ENCODE data around the gene ADAMTS5.

The ADAMTS5 gene

DNA sequence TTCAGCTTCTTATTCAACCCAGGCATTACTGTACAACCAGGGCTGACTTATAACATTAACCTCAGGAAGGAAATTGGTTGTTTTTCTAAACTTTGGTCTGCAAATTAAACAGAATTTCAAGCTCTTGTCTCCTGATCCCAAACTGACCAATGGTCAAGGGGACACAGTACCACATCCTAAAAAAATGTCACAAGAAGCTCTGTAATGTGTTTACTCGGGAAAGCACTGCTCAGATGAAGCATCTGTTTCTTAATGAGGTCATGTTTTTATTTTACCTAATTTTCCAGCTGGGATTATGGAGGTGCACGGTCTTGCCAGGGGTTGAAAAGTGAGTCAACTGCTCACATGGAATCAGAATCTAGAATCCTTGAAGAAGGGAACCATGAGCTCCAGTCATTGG is 18.7 kb downstream of the ADAMTS5 start:
- no peak overlapping the region for H4K8ac ChIP-seq (ENCODE audit: low read depth, low read length)
- H3K9ac ChIP-seq (ENCODE audit: low read length): no peak overlapping the region
- no peak overlapping the region for H3K23ac ChIP-seq (ENCODE audit: low read length)
- no peak overlapping the region for H2AFZ ChIP-seq (ENCODE audit: insufficient read depth, low read length, poor library complexity)
- no peaks in the 10 kb centered on the region for H3K79me2 ChIP-seq (ENCODE audit: control insufficient read depth, insufficient read depth, low read length, poor library complexity)
- no peak for DNase-seq
- no peaks in the 10 kb centered on the region for H3K27me3 ChIP-seq (ENCODE audit: insufficient read depth, low read length)
- H3K9me3 ChIP-seq (ENCODE audit: insufficient read depth, low read depth, low read length): no peaks in the 10 kb centered on the region
- no peak overlapping the region for H3K4me3 ChIP-seq (ENCODE audit: low read depth, low read length)
- H2BK12ac ChIP-seq (ENCODE audit: low read length): no peak overlapping the region
- no CpG with 5 or more reads among the region's 2 CpGs for WGBS (ENCODE audit: extremely low coverage, insufficient coverage, insufficient read length)
- no peak overlapping the region for H4K12ac ChIP-seq (ENCODE audit: low read depth, low read length)
- H3K79me1 ChIP-seq (ENCODE audit: low read length): no peaks in the 10 kb centered on the region
- H4K91ac ChIP-seq (ENCODE audit: low read depth, low read length): no peak overlapping the region
- H3K4me2 ChIP-seq (ENCODE audit: low read length): no peak overlapping the region
- H3K18ac ChIP-seq (ENCODE audit: low read length): no peak overlapping the region
- no peak overlapping the region for H3K27ac ChIP-seq (ENCODE audit: low read depth, low read length)
- no peak overlapping the region for H3K14ac ChIP-seq (ENCODE audit: low read length)
- no peaks in the 10 kb centered on the region for H3K36me3 ChIP-seq (ENCODE audit: control insufficient read depth in 1 of 2, insufficient read depth in 2 of 2, low read length in 2 of 2)
- no peak overlapping the region for H2BK120ac ChIP-seq (ENCODE audit: insufficient read depth, low read length, poor library complexity)
- no peak overlapping the region for H2AK5ac ChIP-seq (ENCODE audit: low read length)
- no peak overlapping the region for H3K4ac ChIP-seq (ENCODE audit: low read depth, low read length)
- no peak overlapping the region for H2BK5ac ChIP-seq (ENCODE audit: low read depth, low read length, poor library complexity)
- no peaks in the 10 kb centered on the region for H3K4me1 ChIP-seq (ENCODE audit: control insufficient read depth in 1 of 2, insufficient read depth in 2 of 2, low read length in 2 of 2)

DNA sequence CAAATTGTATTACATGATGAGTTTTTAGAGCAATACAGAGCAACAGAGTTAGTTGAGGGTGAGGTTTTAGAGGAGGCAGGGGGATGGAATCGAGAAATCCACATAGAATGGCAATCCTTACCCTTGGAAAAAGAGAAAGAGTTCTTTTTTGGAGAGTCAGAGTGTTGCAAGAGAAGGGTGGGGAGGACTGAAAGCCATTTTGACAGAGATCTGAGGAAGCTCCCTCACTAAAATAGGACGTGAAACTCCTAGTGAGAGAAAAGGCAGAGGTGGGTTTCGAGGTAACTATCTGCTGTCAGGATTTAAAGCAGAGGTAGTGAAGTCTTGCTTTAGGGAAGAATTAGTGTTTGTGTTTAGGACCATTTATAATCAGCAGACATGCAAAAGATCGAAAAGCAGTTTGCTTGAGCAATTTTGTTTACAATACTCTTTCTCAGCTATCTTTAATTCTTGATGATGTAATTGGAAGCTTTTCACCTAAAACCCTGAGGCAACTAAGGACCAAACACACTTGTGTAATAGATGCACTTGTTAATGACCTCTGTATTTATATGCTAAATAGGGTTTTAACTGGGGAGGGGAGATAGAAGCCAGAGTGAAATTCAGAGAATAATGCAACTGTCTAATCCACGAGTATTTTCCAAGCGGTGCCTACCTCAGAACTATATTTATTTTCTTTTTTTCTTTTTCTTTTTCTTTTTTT is 20.0 kb downstream of the ADAMTS5 start:
- H3K4ac ChIP-seq (ENCODE audit: low read depth, low read length): no peak overlapping the region
- H3K27me3 ChIP-seq (ENCODE audit: insufficient read depth, low read length): no peaks in the 10 kb centered on the region
- H3K23ac ChIP-seq (ENCODE audit: low read length): no peak overlapping the region
- H2AFZ ChIP-seq (ENCODE audit: insufficient read depth, low read length, poor library complexity): no peak overlapping the region
- no peak overlapping the region for H4K12ac ChIP-seq (ENCODE audit: low read depth, low read length)
- no peaks in the 10 kb centered on the region for H3K4me1 ChIP-seq (ENCODE audit: control insufficient read depth in 1 of 2, insufficient read depth in 2 of 2, low read length in 2 of 2)
- DNase-seq: peak in 1 of 2 donors; percentile 3
- H3K9ac ChIP-seq (ENCODE audit: low read length): no peak overlapping the region
- H3K36me3 ChIP-seq (ENCODE audit: control insufficient read depth in 1 of 2, insufficient read depth in 2 of 2, low read length in 2 of 2): no peaks in the 10 kb centered on the region
- no peaks in the 10 kb centered on the region for H3K79me1 ChIP-seq (ENCODE audit: low read length)
- H3K4me3 ChIP-seq (ENCODE audit: low read depth, low read length): no peak overlapping the region
- no peak overlapping the region for H4K8ac ChIP-seq (ENCODE audit: low read depth, low read length)
- H3K79me2 ChIP-seq (ENCODE audit: control insufficient read depth, insufficient read depth, low read length, poor library complexity): no peaks in the 10 kb centered on the region
- H4K91ac ChIP-seq (ENCODE audit: low read depth, low read length): no peak overlapping the region
- H3K9me3 ChIP-seq (ENCODE audit: insufficient read depth, low read depth, low read length): no peaks in the 10 kb centered on the region
- no peak overlapping the region for H2BK5ac ChIP-seq (ENCODE audit: low read depth, low read length, poor library complexity)
- H3K14ac ChIP-seq (ENCODE audit: low read length): no peak overlapping the region
- no CpG with 5 or more reads among the region's 6 CpGs for whole genome bisulfite sequencing (ENCODE audit: extremely low coverage, insufficient coverage, insufficient read length)
- H3K4me2 ChIP-seq (ENCODE audit: low read length): no peak overlapping the region
- H2AK5ac ChIP-seq (ENCODE audit: low read length): no peak overlapping the region
- H2BK120ac ChIP-seq (ENCODE audit: insufficient read depth, low read length, poor library complexity): no peak overlapping the region
- no peak overlapping the region for H3K27ac ChIP-seq (ENCODE audit: low read depth, low read length)
- no peak overlapping the region for H2BK12ac ChIP-seq (ENCODE audit: low read length)
- H3K18ac ChIP-seq (ENCODE audit: low read length): no peak overlapping the region

DNA sequence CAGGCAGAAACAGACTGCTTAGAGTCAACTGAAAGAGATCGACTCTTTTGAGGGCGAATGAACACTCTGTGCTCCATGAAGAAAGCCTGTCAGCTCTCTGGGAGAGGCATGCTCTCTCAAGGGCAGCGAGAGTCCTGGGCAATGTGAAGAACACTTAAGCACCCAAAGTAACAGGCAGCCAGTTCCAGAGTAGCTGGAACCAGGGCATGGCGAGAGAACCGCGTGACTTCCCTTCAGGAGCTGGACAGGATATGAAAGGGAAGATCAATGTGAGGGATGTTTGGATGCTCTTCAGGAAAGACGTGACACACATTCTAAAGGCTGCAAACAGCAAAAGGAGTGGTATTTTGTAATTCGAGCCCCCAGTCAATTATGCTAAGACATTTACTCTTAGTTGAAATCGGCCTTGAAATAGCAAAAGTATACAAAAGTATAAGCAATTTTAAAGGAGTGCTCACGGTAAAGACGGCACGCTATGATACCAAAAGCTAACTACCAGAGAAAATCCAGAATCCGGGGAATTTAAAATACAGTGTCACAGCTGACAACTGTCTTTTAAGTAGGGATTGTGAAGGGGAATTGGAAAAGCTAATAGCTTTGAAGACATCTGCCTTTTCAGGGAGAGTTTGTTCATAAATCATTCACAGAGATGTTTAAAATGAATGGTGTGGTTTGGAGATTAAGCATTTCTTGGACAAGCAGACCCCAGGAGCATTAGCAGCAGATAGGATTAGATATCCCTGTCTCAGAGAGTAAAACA is 20.8 kb downstream of the ADAMTS5 start:
- H3K18ac ChIP-seq (ENCODE audit: low read length): no peak overlapping the region
- H2BK12ac ChIP-seq (ENCODE audit: low read length): no peak overlapping the region
- no peak overlapping the region for H3K9ac ChIP-seq (ENCODE audit: low read length)
- H2BK5ac ChIP-seq (ENCODE audit: low read depth, low read length, poor library complexity): no peak overlapping the region
- no peaks in the 10 kb centered on the region for H3K79me1 ChIP-seq (ENCODE audit: low read length)
- no peak overlapping the region for H3K4me2 ChIP-seq (ENCODE audit: low read length)
- WGBS (ENCODE audit: extremely low coverage, insufficient coverage, insufficient read length): no CpG with 5 or more reads among the region's 13 CpGs
- H4K91ac ChIP-seq (ENCODE audit: low read depth, low read length): no peak overlapping the region
- no peak overlapping the region for H3K27ac ChIP-seq (ENCODE audit: low read depth, low read length)
- no peak overlapping the region for H4K12ac ChIP-seq (ENCODE audit: low read depth, low read length)
- no peaks in the 10 kb centered on the region for H3K27me3 ChIP-seq (ENCODE audit: insufficient read depth, low read length)
- DNase-seq: no peak
- H3K9me3 ChIP-seq (ENCODE audit: insufficient read depth, low read depth, low read length): no peaks in the 10 kb centered on the region
- no peak overlapping the region for H3K4ac ChIP-seq (ENCODE audit: low read depth, low read length)
- no peak overlapping the region for H2BK120ac ChIP-seq (ENCODE audit: insufficient read depth, low read length, poor library complexity)
- H3K14ac ChIP-seq (ENCODE audit: low read length): no peak overlapping the region
- no peak overlapping the region for H2AFZ ChIP-seq (ENCODE audit: insufficient read depth, low read length, poor library complexity)
- no peak overlapping the region for H4K8ac ChIP-seq (ENCODE audit: low read depth, low read length)
- no peaks in the 10 kb centered on the region for H3K36me3 ChIP-seq (ENCODE audit: control insufficient read depth in 1 of 2, insufficient read depth in 2 of 2, low read length in 2 of 2)
- H3K4me1 ChIP-seq (ENCODE audit: control insufficient read depth in 1 of 2, insufficient read depth in 2 of 2, low read length in 2 of 2): no peaks in the 10 kb centered on the region
- no peak overlapping the region for H3K4me3 ChIP-seq (ENCODE audit: low read depth, low read length)
- no peak overlapping the region for H2AK5ac ChIP-seq (ENCODE audit: low read length)
- no peaks in the 10 kb centered on the region for H3K79me2 ChIP-seq (ENCODE audit: control insufficient read depth, insufficient read depth, low read length, poor library complexity)
- H3K23ac ChIP-seq (ENCODE audit: low read length): no peak overlapping the region

DNA sequence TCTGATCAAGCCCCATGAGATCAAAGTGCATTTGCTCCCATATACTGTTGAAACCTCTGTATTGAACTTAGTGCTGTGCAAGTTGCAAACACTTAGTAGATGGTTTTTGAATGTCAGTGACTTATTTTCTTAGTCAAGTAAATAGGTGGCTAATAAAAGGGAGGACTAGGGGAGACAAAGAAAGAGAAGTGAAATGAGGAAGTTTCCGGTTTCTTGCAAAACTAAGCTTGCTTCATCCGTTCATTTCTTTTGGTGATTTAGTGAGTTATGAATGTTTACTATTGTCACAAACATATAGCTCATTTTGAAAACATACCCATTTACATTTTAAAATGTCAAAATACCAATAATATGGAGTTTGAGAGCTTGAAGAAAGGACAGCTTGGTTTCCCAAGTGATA is 23.0 kb downstream of the ADAMTS5 start:
- H3K79me1 ChIP-seq (ENCODE audit: low read length): no peaks in the 10 kb centered on the region
- H3K4me1 ChIP-seq (ENCODE audit: control insufficient read depth in 1 of 2, insufficient read depth in 2 of 2, low read length in 2 of 2): no peaks in the 10 kb centered on the region
- no peak overlapping the region for H3K4me2 ChIP-seq (ENCODE audit: low read length)
- no peak overlapping the region for H3K18ac ChIP-seq (ENCODE audit: low read length)
- H4K91ac ChIP-seq (ENCODE audit: low read depth, low read length): no peak overlapping the region
- DNase-seq: no peak
- no peak overlapping the region for H2AFZ ChIP-seq (ENCODE audit: insufficient read depth, low read length, poor library complexity)
- H3K79me2 ChIP-seq (ENCODE audit: control insufficient read depth, insufficient read depth, low read length, poor library complexity): no peaks in the 10 kb centered on the region
- no CpG with 5 or more reads among the region's 2 CpGs for WGBS (ENCODE audit: extremely low coverage, insufficient coverage, insufficient read length)
- no peaks in the 10 kb centered on the region for H3K27me3 ChIP-seq (ENCODE audit: insufficient read depth, low read length)
- H3K36me3 ChIP-seq (ENCODE audit: control insufficient read depth in 1 of 2, insufficient read depth in 2 of 2, low read length in 2 of 2): no peaks in the 10 kb centered on the region
- no peak overlapping the region for H4K8ac ChIP-seq (ENCODE audit: low read depth, low read length)
- no peak overlapping the region for H2BK5ac ChIP-seq (ENCODE audit: low read depth, low read length, poor library complexity)
- H2BK120ac ChIP-seq (ENCODE audit: insufficient read depth, low read length, poor library complexity): no peak overlapping the region
- no peaks in the 10 kb centered on the region for H3K9me3 ChIP-seq (ENCODE audit: insufficient read depth, low read depth, low read length)
- no peak overlapping the region for H3K14ac ChIP-seq (ENCODE audit: low read length)
- H3K4ac ChIP-seq (ENCODE audit: low read depth, low read length): no peak overlapping the region
- no peak overlapping the region for H3K23ac ChIP-seq (ENCODE audit: low read length)
- H4K12ac ChIP-seq (ENCODE audit: low read depth, low read length): no peak overlapping the region
- no peak overlapping the region for H3K4me3 ChIP-seq (ENCODE audit: low read depth, low read length)
- no peak overlapping the region for H3K27ac ChIP-seq (ENCODE audit: low read depth, low read length)
- no peak overlapping the region for H3K9ac ChIP-seq (ENCODE audit: low read length)
- no peak overlapping the region for H2BK12ac ChIP-seq (ENCODE audit: low read length)
- no peak overlapping the region for H2AK5ac ChIP-seq (ENCODE audit: low read length)

All from trophoblast cell (in vitro differentiated cells and primary cell).